GM12878 (cell line): ENCODE measurements around the gene FAM53B. TPM values are rescaled to one million over a fixed set of nuclear protein-coding genes. Genes with fewer than 3 reads are reported as not detected.

Experiments used
- ATAC-seq: fragments of 200-7000 bp; cut with Tn5 transposase; 3 replicates; pipeline ENCODE4 v1.9.1; 2020; ENCODE audit warnings: mild to moderate bottlenecking, moderate library complexity
- BruUV-seq: library from RNA; stranded (reverse); fragments of 400-500 nt; replicated peaks from 2 replicates; lab custom pipeline; 2021; lab: Mats Ljungman, UMichigan
- CTCF ChIA-PET: fragments of 300-600 bp; sonication (Branson Sonifier 250); formaldehyde crosslinking; extraction: SDS; loops from one replicate; lab custom pipeline; 2021; ENCODE audit warnings: inconsistent platforms; lab: Yijun Ruan, JAX
- POLR2A ChIA-PET: fragments of 350-600 bp; formaldehyde crosslinking; extraction: SDS; loops from one replicate; lab custom pipeline; 2021; ENCODE audit warnings: inconsistent platforms; lab: Charles Lee
- RAD21 ChIA-PET: fragments of 300-600 bp; sonication (Branson Sonifier 250); formaldehyde crosslinking; loops from one replicate; lab custom pipeline; 2023; ENCODE audit warnings: antibody characterized with exemption; ENCODE audit not compliant: unreplicated experiment; lab: Charles Lee
- SMC1A ChIA-PET: fragments of 300-600 bp; sonication (Branson Sonifier 250); formaldehyde crosslinking; loops from one replicate; lab custom pipeline; 2023; ENCODE audit not compliant: unreplicated experiment, uncharacterized antibody; lab: Charles Lee
- DNase-seq: peaks from one replicate; pipeline ENCODE4 v3.0.0-alpha.2; 2011; ENCODE audit warnings: low read depth, low spot score
- FAIRE-seq: peaks from 3 replicates; lab custom pipeline; 2011; peaks lifted over from hg19 to GRCh38; lab: Jason Lieb, UNC
- H2AFZ ChIP-seq: 2 replicates; pipeline ENCODE4 v1.6.0; 2011; ENCODE audit warnings: low read depth, low read length, control low read depth; ENCODE audit not compliant: control insufficient read depth
- H3K27ac ChIP-seq: 2 replicates; pipeline ENCODE4 v1.5.1; 2011; ENCODE audit warnings: control low read depth; ENCODE audit not compliant: control insufficient read depth, insufficient read depth
- H3K27me3 ChIP-seq, 2 experiments: replicated peaks in 1 of 2; 2 replicates each; pipeline versions ENCODE4 v1.6.0 to v1.6.1; 2011; ENCODE audit warnings: low read length in 1 of 2; ENCODE audit not compliant: control insufficient read depth in 2 of 2, insufficient read depth in 2 of 2
- H3K36me3 ChIP-seq, 2 experiments: 2 replicates each; pipeline ENCODE4 v1.5.1; 2011; ENCODE audit warnings: low read length in 1 of 2; ENCODE audit not compliant: control insufficient read depth in 2 of 2, insufficient read depth in 2 of 2
- H3K4me1 ChIP-seq: 2 replicates; pipeline ENCODE4 v1.6.1; 2011; ENCODE audit warnings: mild to moderate bottlenecking, low read length, moderate library complexity, mixed read lengths; ENCODE audit not compliant: control insufficient read depth, insufficient read depth
- H3K4me2 ChIP-seq: 2 replicates; pipeline ENCODE4 v1.6.0; 2011; ENCODE audit warnings: control low read depth; ENCODE audit not compliant: control insufficient read depth, insufficient read depth
- H3K4me3 ChIP-seq: fragments of 200-600 bp; sonication (generic); 2 replicates; pipeline ENCODE4 v1.5.1; 2016
- H3K79me2 ChIP-seq: 2 replicates; pipeline ENCODE4 v1.6.0; 2011; ENCODE audit warnings: low read length; ENCODE audit not compliant: control insufficient read depth, insufficient read depth
- H3K9ac ChIP-seq: 2 replicates; pipeline ENCODE4 v1.8.0; 2011; ENCODE audit warnings: low read length, control low read depth, mixed read lengths; ENCODE audit not compliant: control insufficient read depth, insufficient read depth
- H3K9me3 ChIP-seq: replicated peaks from 3 replicates; pipeline ENCODE4 v1.5.1; 2011; ENCODE audit warnings: mild to moderate bottlenecking, low read length; ENCODE audit not compliant: control insufficient read depth, insufficient read depth
- H4K20me1 ChIP-seq: 2 replicates; pipeline ENCODE4 v1.6.0; 2011; ENCODE audit not compliant: control insufficient read depth, insufficient read depth
- BACH1 ChIP-seq: fragments of 450-650 bp; IDR thresholded peaks from 2 replicates; pipeline ENCODE4 v1.6.1; 2017; ENCODE audit warnings: mild to moderate bottlenecking, borderline replicate concordance
- BCLAF1 ChIP-seq: fragments of 450-650 bp; IDR thresholded peaks from 2 replicates; pipeline ENCODE4 v1.6.1; 2017; ENCODE audit warnings: antibody characterized with exemption, mild to moderate bottlenecking, moderate library complexity
- CBFB ChIP-seq: IDR thresholded peaks from 2 replicates; pipeline ENCODE4 v1.6.1; 2016; ENCODE audit warnings: antibody characterized with exemption, low read depth
- CUX1 ChIP-seq: IDR thresholded peaks from 2 replicates; pipeline ENCODE4 v1.6.1; 2012; ENCODE audit warnings: improper control_type of control experiment, low read depth, low read length; ENCODE audit not compliant: insufficient replicate concordance
- EZH2 ChIP-seq: IDR thresholded peaks from 2 replicates; pipeline ENCODE4 v1.6.1; 2012; ENCODE audit warnings: low read depth, mild to moderate bottlenecking, control low read depth, inconsistent platforms, low read length, borderline replicate concordance; ENCODE audit not compliant: control insufficient read depth
- FOXK2 ChIP-seq: fragments of 450-650 bp; IDR thresholded peaks from 2 replicates; pipeline ENCODE4 v1.6.1; 2017; ENCODE audit warnings: mild to moderate bottlenecking, moderate library complexity
- KLF5 ChIP-seq: fragments of 450-650 bp; IDR thresholded peaks from 2 replicates; pipeline ENCODE4 v1.6.1; 2014; ENCODE audit warnings: mild to moderate bottlenecking; ENCODE audit not compliant: partially characterized antibody
- MTA2 ChIP-seq: fragments of 450-650 bp; IDR thresholded peaks from 2 replicates; pipeline ENCODE4 v1.6.1; 2016; ENCODE audit warnings: low read depth, mild to moderate bottlenecking, moderate library complexity
- NFXL1 ChIP-seq: fragments of 450-650 bp; IDR thresholded peaks from 2 replicates; pipeline ENCODE4 v1.6.1; 2017; ENCODE audit warnings: antibody characterized with exemption, mild to moderate bottlenecking, borderline replicate concordance
- NRF1 ChIP-seq: conservative IDR thresholded peaks from 2 replicates; pipeline ENCODE4 v1.6.1; 2011; ENCODE audit warnings: mild to moderate bottlenecking, low read depth, low read length, improper control_type of control experiment
- RCOR1 ChIP-seq: conservative IDR thresholded peaks from 2 replicates; pipeline ENCODE4 v1.6.1; 2012; ENCODE audit warnings: low read depth, low read length, improper control_type of control experiment
- SIX5 ChIP-seq: IDR thresholded peaks from 2 replicates; pipeline ENCODE4 v1.6.1; 2011; ENCODE audit warnings: mild to moderate bottlenecking, low read depth, low read length, moderate library complexity; ENCODE audit not compliant: severe bottlenecking
- SP1 ChIP-seq: IDR thresholded peaks from one replicate; pipeline ENCODE4 v1.6.1; 2011; ENCODE audit warnings: low read depth, low read length
- SPI1 ChIP-seq: IDR thresholded peaks from 2 replicates; pipeline ENCODE4 v1.6.1; 2011; ENCODE audit warnings: low read depth, mild to moderate bottlenecking, low read length, moderate library complexity, borderline replicate concordance; ENCODE audit not compliant: insufficient read depth
- ZNF622 ChIP-seq: fragments of 450-650 bp; IDR thresholded peaks from 2 replicates; pipeline ENCODE4 v1.6.1; 2017; ENCODE audit warnings: mild to moderate bottlenecking, inconsistent platforms
- WGBS: methylation state at CpG from one replicate; pipeline ENCODE4 v1.1.6; 2016; ENCODE audit warnings: low lambda C conversion rate; ENCODE audit not compliant: insufficient replicate concordance, insufficient coverage; ENCODE audit errors: missing lambda C conversion rate; 5-methylcytosine and 5-hydroxymethylcytosine counted together
- in situ Hi-C: fragments of 300-500 bp; cut with MboI; formaldehyde crosslinking; loops from 9 replicates; pipeline ENCODE4 v1.14.3; 2018; ENCODE audit warnings: mixed read lengths
- intact Hi-C: fragments of 100-400 bp; cut with micrococcal nuclease; formaldehyde crosslinking; loops from one replicate; pipeline ENCODE4 v1.14.2; 2022; ENCODE audit not compliant: unreplicated experiment
- polyA plus RNA-seq, 11 experiments: library from polyadenylated mRNA; depleted of rRNA in 4 of 11; unstranded in 6 of 11; stranded (reverse) in 5 of 11; fragments of >200 nt; fragmentation: Nextera tagmentation in 4 of 11; fragmentation: Illumina TruSeq in 1 of 11; extraction: Ambion mirVana in 4 of 11; extraction: Trizol in 1 of 11; gene quantifications; 1 replicate in 1 of 11; 2 replicates in 10 of 11; pipeline versions ENCODE4 v1.2.1 to v1.2.3, GENCODE V29; 2011 to 2016; ENCODE audit warnings: inconsistent platforms in 2 of 11, missing spikeins in 2 of 11, low read depth in 1 of 11
- total RNA-seq, 4 experiments: library from RNA; depleted of rRNA in 3 of 4; stranded (reverse); fragments of >200 nt in 3 of 4; fragmentation: Illumina TruSeq in 1 of 4; extraction: Trizol in 1 of 4; gene quantifications; 2 replicates each; pipeline versions ENCODE4 v1.2.1 to v1.2.3, GENCODE V29; 2013 to 2021

Gene FAM53B
- total and polyA plus RNA-seq, 10 of the 15 experiments (the other 5 are each of a cell fraction or from before 2014, with no cell fraction given), result 0.05 to 26.3 (median 8.1) TPM

GRCh38 chr10:124691002-124691401 lies 53.2 kb downstream of the FAM53B start:
- in situ Hi-C loops (no loop called here), intact Hi-C loops (no loop called here)
- ChIA-PET RAD21 (interaction anchor here (1.2 to 12.8 kb wide), 4 partner anchors 28 to 50 kb away, joined by 3 to 309 read pairs (median 75); no protein-coding TSS in a partner anchor), CTCF (interaction anchor here (1.8 to 9.7 kb wide), 5 partner anchors 27 to 50 kb away, joined by 6 to 106 read pairs (median 34); no protein-coding TSS in a partner anchor), POLR2A (interaction anchor here (5.7 to 8.2 kb wide), 2 partner anchors 30 to 50 kb away, joined by 46 to 139 read pairs; no protein-coding TSS in a partner anchor), SMC1A (interaction anchor here (0.6 to 12.9 kb wide), 5 partner anchors 32 to 63 kb away, joined by 3 to 334 read pairs (median 54); no protein-coding TSS in a partner anchor)
- no peaks in the 10 kb centered on the region for H3K27me3 ChIP-seq
- DNase-seq, result no peak
- peaks cover 56% of the 10 kb centered on the region for H3K4me1 ChIP-seq
- 94% methylated on average over 5 of the region's 5 CpGs for WGBS
- no peak overlapping the region for H3K4me2 ChIP-seq
- H2AFZ ChIP-seq, result no peak overlapping the region
- no peaks in the 10 kb centered on the region; the same call in none of the 2 replicates for H3K79me2 ChIP-seq
- FAIRE-seq, result no peak
- H3K36me3 ChIP-seq, result peaks cover 4 to 22% of the 10 kb centered on the region in 2 experiments; a peak in 3 of 4 replicates
- H3K9me3 ChIP-seq, result no peaks in the 10 kb centered on the region
- ATAC-seq, result no peak
- H3K4me3 ChIP-seq, result no peak overlapping the region
- peaks cover 3% of the 10 kb centered on the region; the same call in 1 of the 2 replicates for H4K20me1 ChIP-seq
- no peak for TF ChIP-seq SP1
- no peak for TF ChIP-seq CUX1
- TF ChIP-seq BCLAF1, result no peak
- TF ChIP-seq SIX5, result no peak
- no peak for TF ChIP-seq ZNF622
- no peak for TF ChIP-seq MTA2
- no peak for TF ChIP-seq NFXL1
- no peak for TF ChIP-seq SPI1
- TF ChIP-seq CBFB, result no peak
- no peak for TF ChIP-seq BACH1
- no peak for TF ChIP-seq RCOR1
- TF ChIP-seq EZH2, result no peak
- TF ChIP-seq NRF1, result no peak
- no peak for TF ChIP-seq KLF5
- TF ChIP-seq FOXK2, result no peak
- no TSS peak for BruUV-seq
- H3K27ac ChIP-seq, result no peak overlapping the region
- H3K9ac ChIP-seq, result no peak overlapping the region
